ENCODE data around the gene HAGHL. TPM values are rescaled to one million over a fixed set of nuclear protein-coding genes. Genes with fewer than 3 reads are reported as not detected.

HAGHL gene
- total and polyA plus RNA-seq, 2 of the 8 experiments (the other 6 are each of a cell fraction or from before 2014, with no cell fraction given) = 26.6 to 26.9 TPM

GRCh38 chr16:777826-778225, 50.9 kb downstream of the HAGHL start:
- H3K4ac ChIP-seq (replicated peaks; ENCODE audit: insufficient read length, low read depth, low read length) = no peak overlapping the region
- H2BK20ac ChIP-seq (ENCODE audit: low read length) = no peak overlapping the region
- H3K4me2 ChIP-seq (ENCODE audit: insufficient read depth in 1 of 2, low read depth in 2 of 2, low read length in 2 of 2) = no peak overlapping the region
- DNase-seq (ENCODE audit: low read depth in 1 of 2, low spot score in 2 of 2) = no peak
- peaks cover 0 to 3% (median under 1%) of the 10 kb centered on the region in 4 experiments; a peak in 3 of 7 replicates for H3K27me3 ChIP-seq (replicated peaks in 1 of 4; ENCODE audit: control insufficient read depth in 3 of 4, extremely low read depth in 1 of 4, insufficient read depth in 3 of 4, low read length in 3 of 4)
- H2BK15ac ChIP-seq (ENCODE audit: low read length) = no peak overlapping the region
- no peak for FAIRE-seq
- H3K79me2 ChIP-seq (ENCODE audit: control insufficient read depth in 1 of 2, insufficient read depth in 2 of 2, low read length in 2 of 2) = no peaks in the 10 kb centered on the region
- H2AK5ac ChIP-seq (ENCODE audit: low read depth, low read length) = no peak overlapping the region
- H3K14ac ChIP-seq (ENCODE audit: insufficient read length) = no peak overlapping the region
- H3K79me1 ChIP-seq (ENCODE audit: low read depth, low read length) = no peaks in the 10 kb centered on the region
- H3K23ac ChIP-seq (ENCODE audit: insufficient read length) = no peak overlapping the region
- no peak overlapping the region for H3K9ac ChIP-seq (replicated peaks in 1 of 4; ENCODE audit: extremely low read depth in 1 of 4, low read depth in 3 of 4, low read length in 3 of 4)
- H3K23me2 ChIP-seq (ENCODE audit: low read depth, low read length) = no peaks in the 10 kb centered on the region; the same call in 1 of the 2 replicates
- H2BK120ac ChIP-seq (replicated peaks; ENCODE audit: low read depth, low read length) = no peak overlapping the region
- H3K27ac ChIP-seq (ENCODE audit: low read depth, low read length) = no peak overlapping the region; the same call in 1 of the 2 replicates
- no peak overlapping the region for H3K56ac ChIP-seq (replicated peaks; ENCODE audit: insufficient read length, low read depth, low read length)
- no peak overlapping the region for H4K5ac ChIP-seq (ENCODE audit: insufficient read length, low read depth, low read length)
- no peak overlapping the region for H4K91ac ChIP-seq (replicated peaks; ENCODE audit: insufficient read length, low read length)
- H3K36me3 ChIP-seq (ENCODE audit: control insufficient read depth in 2 of 4, insufficient read depth in 4 of 4, low read length in 3 of 4) = no peaks in the 10 kb centered on the region
- CTCF ChIA-PET (ENCODE audit: partially characterized antibody) = interaction anchor here (1.7 to 13.7 kb wide), 3 partner anchors 35 to 65 kb away, joined by 8 to 424 read pairs (median 144); partner anchors contain the start of genes ANTKMT, CCDC78, CIAO3 and HAGHL
- no peak overlapping the region for H4K8ac ChIP-seq (ENCODE audit: extremely low read depth, insufficient read depth, low read length)
- POLR2A ChIA-PET (ENCODE audit: partially characterized antibody) = interaction anchor here (0.8 to 2.1 kb wide), 4 partner anchors 18 to 48 kb away, joined by 4 to 7 read pairs (median 4); no protein-coding TSS in a partner anchor
- no peak overlapping the region for H2AFZ ChIP-seq (ENCODE audit: low read length)
- H2BK12ac ChIP-seq (ENCODE audit: low read depth, low read length) = no peak overlapping the region
- WGBS, 2 experiments (ENCODE audit: extremely low coverage in 1 of 2, insufficient coverage in 1 of 2, insufficient read length in 1 of 2, insufficient replicate concordance in 2 of 2, low coverage in 1 of 2, low lambda C conversion rate in 2 of 2, missing lambda C conversion rate in 1 of 2) = 88% methylated on average over 16 of the region's 16 CpGs; no CpG with 5 or more reads in 1 of the 2 experiments
- no peak overlapping the region for H3K4me3 ChIP-seq (ENCODE audit: extremely low read depth in 1 of 4, insufficient read depth in 2 of 4, low read depth in 3 of 4, low read length in 4 of 4)
- H4K20me1 ChIP-seq (replicated peaks in 1 of 2; ENCODE audit: control insufficient read depth in 1 of 2, insufficient read depth in 2 of 2, low read length in 2 of 2) = peaks cover 0 to 4% of the 10 kb centered on the region in 2 experiments
- H2BK5ac ChIP-seq (ENCODE audit: low read depth, low read length) = no peak overlapping the region
- no peak overlapping the region for H3K18ac ChIP-seq (ENCODE audit: extremely low read depth, low read length)
- no peaks in the 10 kb centered on the region for H3K4me1 ChIP-seq (replicated peaks in 1 of 4; ENCODE audit: control insufficient read depth in 3 of 4, insufficient read depth in 4 of 4, low read length in 3 of 4)
- H3K9me3 ChIP-seq (ENCODE audit: insufficient read depth in 2 of 2, low read depth in 1 of 2, low read length in 1 of 2) = no peaks in the 10 kb centered on the region
- TF ChIP-seq GABPA (IDR thresholded peaks at IDR 0.05; ENCODE audit: borderline replicate concordance, insufficient read depth, low read length) = no peak
- TF ChIP-seq JUN (IDR thresholded peaks at IDR 0.05; ENCODE audit: low read depth, low read length) = no peak
- no peak for TF ChIP-seq TCF12 (IDR thresholded peaks at IDR 0.05; ENCODE audit: low read depth, low read length)
- no peak for TF ChIP-seq POLR2AphosphoS5 (IDR thresholded peaks at IDR 0.05; ENCODE audit: low read depth, low read length)
- no peak for TF ChIP-seq KDM4A (IDR thresholded peaks at IDR 0.05; ENCODE audit: low read depth, low read length, severe bottlenecking)
- no peak for TF ChIP-seq SP2 (IDR thresholded peaks at IDR 0.05; ENCODE audit: low read length)
- TF ChIP-seq MAX (IDR thresholded peaks at IDR 0.05) = no peak
- TF ChIP-seq EZH2 (IDR thresholded peaks at IDR 0.05; ENCODE audit: low read depth, low read length, severe bottlenecking) = no peak
- no peak for TF ChIP-seq TAF1 (IDR thresholded peaks at IDR 0.05; ENCODE audit: low read depth, low read length)
- no peak for TF ChIP-seq NRF1 (IDR thresholded peaks at IDR 0.05; ENCODE audit: low read depth, low read length)
- TF ChIP-seq KDM5A (IDR thresholded peaks at IDR 0.05; ENCODE audit: low read length) = no peak
- TF ChIP-seq CEBPB (IDR thresholded peaks at IDR 0.05; ENCODE audit: low read depth, low read length) = no peak
- no peak for TF ChIP-seq HDAC6 (IDR thresholded peaks at IDR 0.05; ENCODE audit: low read depth, low read length)
- TF ChIP-seq SAP30 (IDR thresholded peaks at IDR 0.05; ENCODE audit: insufficient read depth, insufficient replicate concordance, low read length) = no peak
- TF ChIP-seq CBX8 (IDR thresholded peaks at IDR 0.05; ENCODE audit: borderline replicate concordance, low read depth, low read length) = no peak

Data from H1 (cell line).